GM19397 (cell line): ENCODE results near the gene PIGT.
"Not testable (repeated sequence)": the region's sequence is repeated elsewhere in the genome, so short reads cannot be mapped to it uniquely, and the experiment has no call there.

Experiments
- ATAC-seq: cut with Tn5 transposase; IDR thresholded peaks from one replicate; pipeline ENCODE4 v1.9.1; 2021; ENCODE audit warnings: mild to moderate bottlenecking, moderate library complexity; ENCODE audit not compliant: unreplicated experiment

Gene PIGT

DNA sequence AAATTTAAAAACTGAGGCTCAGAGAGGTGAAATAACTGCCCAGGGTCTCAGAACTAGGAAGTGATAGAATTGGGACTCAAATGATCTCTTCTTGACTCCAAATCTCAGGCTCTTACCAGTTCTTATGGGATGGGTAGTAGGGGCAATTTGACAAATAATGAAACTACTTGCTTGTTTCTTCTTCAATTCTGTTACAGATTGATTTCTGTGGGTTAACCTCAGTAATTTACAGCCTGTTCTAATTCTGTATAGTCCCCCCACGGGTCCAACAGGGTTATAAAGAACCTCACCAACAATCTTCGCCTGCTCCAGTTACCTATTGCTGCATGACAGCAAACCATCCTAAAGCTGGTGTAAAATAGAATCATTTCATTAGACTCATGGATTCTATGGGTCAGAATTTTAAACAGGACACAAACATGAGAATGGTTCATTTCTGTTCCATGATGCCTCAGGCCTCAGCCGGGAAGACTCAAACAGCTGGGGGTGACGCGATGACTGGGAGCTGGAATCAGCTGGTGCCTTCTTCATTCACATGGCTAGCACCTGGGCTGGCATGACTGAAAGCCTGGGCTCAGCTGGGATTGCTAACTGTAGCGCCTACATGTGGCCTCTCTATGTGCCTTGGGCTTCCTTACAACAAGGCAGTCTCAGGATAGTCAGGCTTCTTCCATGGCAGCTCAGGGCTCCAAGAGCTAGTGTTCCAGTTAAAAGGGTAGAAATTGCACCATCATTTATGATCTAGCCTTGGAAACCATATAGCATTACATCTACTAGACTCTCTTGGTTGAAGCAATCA is 47.0 kb downstream of the PIGT start:
- no peak for ATAC-seq

DNA sequence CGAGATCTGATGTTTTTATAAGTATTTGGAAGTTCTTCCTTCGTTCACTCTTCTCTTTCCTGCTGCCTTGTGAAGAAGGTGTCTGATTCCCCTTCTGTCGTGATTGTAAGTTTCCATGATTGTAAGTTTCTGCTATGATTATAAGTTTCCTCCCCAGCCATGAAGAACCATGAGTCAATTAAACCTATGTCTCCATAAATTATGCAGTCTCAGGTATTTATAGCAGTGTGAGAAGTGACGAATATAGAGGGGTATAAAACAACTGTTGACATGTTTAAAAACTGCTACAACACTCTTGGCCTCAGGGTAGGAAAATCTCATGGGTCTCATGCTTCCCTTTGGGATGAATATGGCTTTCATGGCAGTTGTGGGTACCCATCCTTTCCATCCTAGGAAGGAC is 47.8 kb downstream of the PIGT start:
- ATAC-seq, result no peak

DNA sequence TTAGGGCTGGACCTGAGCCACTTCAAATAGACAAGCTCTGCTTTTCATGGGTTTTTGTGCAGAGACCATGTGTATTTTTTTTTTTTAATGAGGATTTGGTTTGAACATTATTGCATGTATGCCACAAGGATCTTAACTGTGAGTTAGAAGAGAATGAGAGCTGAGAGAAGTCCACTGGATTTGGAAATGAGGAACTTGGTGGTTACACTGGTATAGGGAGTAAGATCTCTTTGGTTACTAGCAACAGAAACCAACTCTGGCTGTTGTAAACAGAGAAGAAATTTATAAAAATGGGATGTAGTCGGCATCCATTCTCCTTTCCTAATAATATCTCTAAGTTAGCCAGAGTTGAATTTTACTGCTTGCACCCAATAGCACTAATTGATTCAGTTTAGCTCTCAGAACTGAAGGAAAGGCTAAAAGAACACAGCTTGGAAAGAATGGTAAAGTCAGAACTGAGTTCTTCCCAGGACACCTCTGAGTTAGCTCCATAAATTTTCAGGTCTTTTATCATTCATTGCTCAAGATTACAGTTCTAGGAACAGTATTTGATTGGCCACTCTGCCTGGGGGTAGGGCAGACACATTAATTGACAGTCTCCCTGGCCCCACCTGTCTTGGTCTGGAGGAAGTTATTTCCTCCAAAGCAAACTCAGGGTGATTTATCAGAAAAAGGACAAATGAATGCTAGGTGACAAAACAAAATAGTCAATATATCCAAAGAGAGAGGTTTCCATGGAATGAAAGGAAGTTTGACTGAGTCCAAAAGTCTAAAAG is 49.7 kb downstream of the PIGT start:
- ATAC-seq, result no peak

DNA sequence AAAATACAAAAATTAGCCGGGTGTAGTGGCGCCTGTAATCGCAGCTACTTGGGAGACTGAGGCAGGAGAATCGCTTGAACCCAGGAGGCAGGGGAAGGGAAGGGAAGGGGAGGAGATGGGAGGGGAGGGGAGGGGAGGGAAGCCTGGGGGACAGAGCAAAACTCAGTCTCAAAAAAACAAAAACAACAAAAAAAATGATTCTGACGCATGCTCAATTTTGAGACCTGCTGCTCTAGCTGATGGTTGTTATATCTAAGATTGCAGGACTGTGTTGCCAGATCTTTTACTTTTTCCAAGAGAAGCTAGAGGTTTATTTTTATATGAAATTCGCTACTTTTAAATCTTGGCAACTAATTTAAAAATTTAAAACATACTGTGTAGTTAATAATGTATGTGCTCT is 51.2 kb downstream of the PIGT start:
- no peak for ATAC-seq

DNA sequence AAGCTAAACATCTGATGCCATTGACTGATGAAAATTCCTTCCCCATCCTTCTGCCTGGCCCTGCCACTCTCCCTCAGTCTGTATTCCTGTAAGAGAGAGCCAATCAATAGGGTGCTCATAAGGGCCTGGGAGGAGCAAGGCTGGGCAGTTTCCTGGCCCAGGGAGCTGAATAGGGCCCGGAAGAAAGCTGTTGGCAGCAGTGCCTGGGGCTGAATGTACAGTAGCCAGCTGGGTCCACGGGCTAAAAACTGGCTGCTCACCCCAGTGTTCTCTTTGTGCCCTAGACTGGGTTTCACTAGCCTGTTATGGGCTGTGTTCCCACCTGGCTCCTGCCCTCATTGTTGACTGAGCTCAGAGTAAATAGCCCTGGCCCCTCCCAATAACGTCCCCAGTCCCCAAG is 51.9 kb downstream of the PIGT start:
- ATAC-seq, result no peak

DNA sequence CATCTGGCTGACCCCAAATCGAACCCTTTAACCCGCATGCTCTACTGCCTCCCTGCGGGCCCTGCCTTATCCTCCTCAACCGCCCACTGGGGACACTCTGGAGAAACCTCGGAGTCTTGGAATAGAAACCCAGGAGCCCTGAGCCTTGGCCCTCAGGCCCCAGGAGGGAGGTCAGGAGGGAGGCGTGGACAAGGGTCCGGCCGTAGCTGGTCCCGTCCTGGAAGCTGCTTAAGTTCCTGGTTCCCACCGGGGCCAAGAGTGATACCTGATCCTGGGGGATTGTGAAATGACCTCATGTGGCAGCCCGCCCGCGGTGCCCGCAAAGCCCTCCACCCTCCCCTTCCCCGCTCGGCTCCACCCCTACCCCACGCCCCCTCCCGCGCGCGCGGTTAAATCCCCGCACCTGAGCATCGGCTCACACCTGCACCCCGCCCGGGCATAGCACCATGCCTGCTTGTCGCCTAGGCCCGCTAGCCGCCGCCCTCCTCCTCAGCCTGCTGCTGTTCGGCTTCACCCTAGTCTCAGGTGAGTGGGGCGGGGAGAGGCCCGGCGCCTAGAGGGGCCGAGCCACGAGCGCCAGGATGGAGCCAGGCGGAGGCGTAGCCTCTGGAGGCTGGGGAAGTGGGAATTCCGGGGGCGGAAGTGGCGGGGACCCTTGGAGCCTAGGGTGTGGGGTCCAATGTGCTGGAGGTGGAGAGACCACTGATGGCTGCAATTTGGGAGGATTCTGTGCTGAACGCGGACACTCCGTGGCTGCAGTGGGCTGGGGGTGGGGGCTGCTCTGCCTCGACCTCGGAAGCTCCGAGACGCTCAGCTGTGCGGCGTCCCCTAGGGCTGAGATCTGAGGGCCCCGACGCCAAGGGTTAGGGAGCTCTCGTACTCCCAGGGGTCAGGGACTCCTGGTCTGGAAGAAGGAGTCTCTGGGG is 53.7 kb downstream of the PIGT start, which contains the start of gene WFDC2:
Gene WFDC2, plus strand, starts transcription at position 418 of the 926 bp plus-strand sequence. Its CDS starts 29 bp downstream, at position 447.
- ATAC-seq, result no peak

DNA sequence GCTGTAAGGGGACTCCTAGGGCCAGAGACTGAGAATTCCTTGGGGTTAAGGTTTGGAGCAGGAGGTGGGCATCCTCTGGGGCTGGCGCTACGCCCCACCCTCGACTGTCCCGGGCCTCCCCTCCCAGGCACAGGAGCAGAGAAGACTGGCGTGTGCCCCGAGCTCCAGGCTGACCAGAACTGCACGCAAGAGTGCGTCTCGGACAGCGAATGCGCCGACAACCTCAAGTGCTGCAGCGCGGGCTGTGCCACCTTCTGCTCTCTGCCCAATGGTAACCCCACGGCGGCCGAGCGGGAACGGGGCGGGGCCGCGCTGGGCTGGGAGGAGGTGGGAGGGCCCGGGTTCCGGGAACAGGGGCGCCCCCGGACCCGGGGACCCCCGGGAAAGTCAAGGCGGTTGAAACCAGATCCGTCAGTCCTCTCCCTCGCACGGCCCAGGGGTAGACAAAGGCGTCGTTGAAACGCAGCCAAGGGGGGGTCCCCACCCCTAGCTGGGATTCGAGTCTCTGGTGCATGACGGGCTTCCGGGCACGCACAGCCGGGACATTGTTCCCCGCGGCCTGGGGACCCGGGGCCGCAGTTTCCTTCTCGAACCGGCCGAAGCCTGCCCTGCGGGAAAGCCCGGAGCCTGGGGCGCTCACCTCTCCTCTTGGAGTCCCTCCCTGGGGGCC is 54.5 kb downstream of the PIGT start:
- ATAC-seq, result peak; percentile 72

DNA sequence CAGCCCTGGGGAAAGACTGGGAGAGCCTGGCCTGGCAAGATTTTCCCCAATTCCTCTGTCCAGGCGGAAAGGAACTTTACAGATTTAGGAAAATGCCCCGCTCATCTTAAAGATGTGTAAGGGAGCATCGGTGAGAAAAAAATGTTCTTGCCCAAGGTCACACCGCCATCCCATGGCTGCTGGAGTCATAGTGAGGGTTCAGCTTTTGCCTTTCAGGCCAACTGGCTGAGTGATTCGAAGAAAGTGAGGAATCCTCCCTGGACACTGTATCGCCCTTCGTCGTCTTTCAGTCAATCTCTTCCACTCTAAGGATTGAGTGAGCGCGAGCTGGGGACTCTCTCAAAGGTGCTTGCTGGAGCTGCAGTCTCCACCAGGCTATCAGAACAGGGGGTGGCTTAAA is 55.0 kb downstream of the PIGT start:
- ATAC-seq, result no peak

DNA sequence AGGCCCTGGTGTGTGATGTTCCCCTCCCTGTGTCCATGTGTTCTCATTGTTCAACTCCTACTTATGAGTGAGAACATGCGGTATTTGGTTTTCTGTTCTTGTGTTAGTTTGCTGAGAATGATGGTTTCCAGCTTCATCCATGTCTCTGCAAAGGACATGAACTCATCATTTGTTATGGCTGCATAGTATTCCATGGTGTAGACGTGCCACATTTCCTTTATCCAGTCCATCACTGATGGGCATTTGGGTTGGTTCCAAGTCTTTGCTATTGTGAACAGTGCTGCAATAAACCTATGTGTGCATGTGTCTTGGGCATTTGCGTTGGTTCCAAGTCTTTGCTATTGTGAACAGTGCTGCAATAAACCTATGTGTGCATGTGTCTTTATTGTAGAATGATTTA is 56.3 kb downstream of the PIGT start:
- ATAC-seq, result not testable (repeated sequence)
